ES-I3 (cell line): ENCODE measurements around the gene RILP.

Experiments used
- H3K36me3 ChIP-seq: 2 replicates; pipeline ENCODE4 v1.6.1; 2013; ENCODE audit warnings: mild to moderate bottlenecking, low read length, control low read depth, moderate library complexity; ENCODE audit not compliant: insufficient read depth
- H3K4me1 ChIP-seq: 2 replicates; pipeline ENCODE4 v1.6.1; 2013; ENCODE audit warnings: mild to moderate bottlenecking, control low read depth, low read length; ENCODE audit not compliant: insufficient read depth
- H3K9ac ChIP-seq: 2 replicates; pipeline ENCODE4 v1.6.1; 2013; ENCODE audit warnings: low read depth, mild to moderate bottlenecking, low read length, moderate library complexity
- H3K9me3 ChIP-seq: 2 replicates; pipeline ENCODE4 v1.6.1; 2013; ENCODE audit warnings: mild to moderate bottlenecking, low read length, moderate library complexity; ENCODE audit not compliant: control insufficient read depth, insufficient read depth

Gene RILP

GRCh38 chr17:1641065-1641403, 8.6 kb downstream of the RILP start:
- Histone ChIP-seq H3K4me1 (peaks cover 23% of the 10 kb centered on the region; the same call in 1 of the 2 replicates), H3K36me3 (no peaks in the 10 kb centered on the region), H3K9me3 (no peaks in the 10 kb centered on the region), H3K9ac (no peak overlapping the region; the same call in 1 of the 2 replicates)

- H3K4me1 ChIP-seq, result peaks cover 19% of the 10 kb centered on the region; the same call in 1 of the 2 replicates
- H3K36me3 ChIP-seq, result no peaks in the 10 kb centered on the region
- no peak overlapping the region for H3K9ac ChIP-seq
- H3K9me3 ChIP-seq, result no peaks in the 10 kb centered on the region
Observed at GRCh38 chr17:1640329-1641064, 9.2 kb downstream of the RILP start.

GRCh38 chr17:1639549-1640180, 10.0 kb downstream of the RILP start:
- H3K9ac ChIP-seq, result no peak overlapping the region
- peaks cover 14% of the 10 kb centered on the region; the same call in 1 of the 2 replicates for H3K4me1 ChIP-seq
- no peaks in the 10 kb centered on the region for H3K36me3 ChIP-seq
- no peaks in the 10 kb centered on the region for H3K9me3 ChIP-seq

GRCh38 chr17:1638624-1639300, 10.9 kb downstream of the RILP start:
- Histone ChIP-seq H3K9me3 (no peaks in the 10 kb centered on the region), H3K4me1 (peaks cover 6% of the 10 kb centered on the region; the same call in 1 of the 2 replicates), H3K9ac (no peak overlapping the region), H3K36me3 (no peaks in the 10 kb centered on the region)

- Histone ChIP-seq H3K36me3 (no peaks in the 10 kb centered on the region), H3K4me1 (peaks cover 6% of the 10 kb centered on the region; the same call in 1 of the 2 replicates), H3K9me3 (no peaks in the 10 kb centered on the region), H3K9ac (no peak overlapping the region)
Observed at GRCh38 chr17:1638171-1638590, 11.5 kb downstream of the RILP start.

- H3K9me3 ChIP-seq, result no peaks in the 10 kb centered on the region
- no peak overlapping the region for H3K9ac ChIP-seq
- H3K4me1 ChIP-seq, result peaks cover 6% of the 10 kb centered on the region; the same call in 1 of the 2 replicates
- H3K36me3 ChIP-seq, result no peaks in the 10 kb centered on the region
Observed at GRCh38 chr17:1636732-1637285, 12.9 kb downstream of the RILP start.

GRCh38 chr17:1635675-1636465, 13.8 kb downstream of the RILP start:
- H3K9ac ChIP-seq, result no peak overlapping the region
- H3K36me3 ChIP-seq, result no peaks in the 10 kb centered on the region
- H3K9me3 ChIP-seq, result no peaks in the 10 kb centered on the region
- H3K4me1 ChIP-seq, result peaks cover 6% of the 10 kb centered on the region; the same call in 1 of the 2 replicates

- peaks cover 11% of the 10 kb centered on the region; the same call in 1 of the 2 replicates for H3K4me1 ChIP-seq
- no peak overlapping the region for H3K9ac ChIP-seq
- no peaks in the 10 kb centered on the region for H3K9me3 ChIP-seq
- no peaks in the 10 kb centered on the region for H3K36me3 ChIP-seq
Observed at GRCh38 chr17:1634841-1635650, 14.6 kb downstream of the RILP start.

- Histone ChIP-seq H3K4me1 (peaks cover 19% of the 10 kb centered on the region), H3K36me3 (no peaks in the 10 kb centered on the region), H3K9ac (no peak overlapping the region), H3K9me3 (no peaks in the 10 kb centered on the region)
Observed at GRCh38 chr17:1630662-1631061, 19.0 kb downstream of the RILP start.

- Histone ChIP-seq H3K9ac (peak overlapping the region; percentile 70), H3K4me1 (peaks cover 23% of the 10 kb centered on the region), H3K36me3 (no peaks in the 10 kb centered on the region; the same call in 1 of the 2 replicates), H3K9me3 (no peaks in the 10 kb centered on the region)
Observed at GRCh38 chr17:1629504-1630310, 20.0 kb downstream of the RILP start.

- Histone ChIP-seq H3K36me3 (no peaks in the 10 kb centered on the region; the same call in 1 of the 2 replicates), H3K9ac (peak overlapping the region; percentile 70), H3K9me3 (no peaks in the 10 kb centered on the region), H3K4me1 (peaks cover 23% of the 10 kb centered on the region)
Observed at GRCh38 chr17:1628856-1629503, 20.7 kb downstream of the RILP start.
